Kidney epithelial cell (primary cell): ENCODE results near the gene TSPAN31. TPM values are rescaled to one million over a fixed set of nuclear protein-coding genes. Genes with fewer than 3 reads are reported as not detected.
A peak's percentile ranks its signal among the peaks of the same experiment; 100 is the strongest.

ENCODE experiments used
- DNase-seq: peaks from one replicate; pipeline ENCODE4 v3.0.0-alpha.2; 2010; ENCODE audit warnings: low read depth
- H3K27me3 ChIP-seq: 2 replicates; pipeline ENCODE4 v1.6.0; 2011; ENCODE audit warnings: low read length; ENCODE audit not compliant: control insufficient read depth, insufficient read depth
- H3K36me3 ChIP-seq: 2 replicates; pipeline ENCODE4 v1.5.1; 2011; ENCODE audit warnings: low read length; ENCODE audit not compliant: control insufficient read depth, insufficient read depth
- H3K4me3 ChIP-seq: 2 replicates; pipeline ENCODE4 v1.5.1; 2011; ENCODE audit warnings: low read depth, mild to moderate bottlenecking, control low read depth, low read length
- CTCF ChIP-seq: IDR thresholded peaks from 2 replicates; pipeline ENCODE4 v1.5.1; 2011; ENCODE audit warnings: mild to moderate bottlenecking, moderate library complexity, low read length, control low read depth, inconsistent platforms; ENCODE audit not compliant: insufficient read depth, poor library complexity, severe bottlenecking
- total RNA-seq: library from RNA; depleted of rRNA; stranded (reverse); fragments of >200 nt; gene quantifications from 2 replicates; pipeline ENCODE4 v1.2.3, GENCODE V29; 2015

TSPAN31 gene
- total RNA-seq, 1 donor from 2014 or later: 77.1 TPM

- no peak for TF ChIP-seq CTCF
These were observed 3.4 kb upstream of the TSPAN31 start for GRCh38 chr12:57741413-57741789.

GRCh38 chr12:57741844-57742738 is 2.7 kb upstream of the TSPAN31 start:
- no peak overlapping the region for H3K4me3 ChIP-seq
- H3K27me3 ChIP-seq: peaks cover 48% of the 10 kb centered on the region
- no peak for DNase-seq
- H3K36me3 ChIP-seq: no peaks in the 10 kb centered on the region
- peak; percentile 8 for TF ChIP-seq CTCF

More at GRCh38 chr12:57741413-57741789, 3.4 kb upstream of the TSPAN31 start:
- H3K27me3 ChIP-seq: peaks cover 55% of the 10 kb centered on the region
- no peak overlapping the region for H3K4me3 ChIP-seq
- no peaks in the 10 kb centered on the region for H3K36me3 ChIP-seq
- DNase-seq: no peak

- no peak for TF ChIP-seq CTCF
- no peak for DNase-seq
- H3K27me3 ChIP-seq: peaks cover 33% of the 10 kb centered on the region
- H3K36me3 ChIP-seq: peaks cover 1% of the 10 kb centered on the region
- H3K4me3 ChIP-seq: no peak overlapping the region
These were observed 1.1 kb upstream of the TSPAN31 start for GRCh38 chr12:57743769-57744168.

GRCh38 chr12:57744194-57744776 is 554 bp upstream of the TSPAN31 start:
- H3K36me3 ChIP-seq: peaks cover 2% of the 10 kb centered on the region
- TF ChIP-seq CTCF: no peak
- peak overlapping the region; percentile 86 for H3K4me3 ChIP-seq
- DNase-seq: no peak
- peaks cover 28% of the 10 kb centered on the region for H3K27me3 ChIP-seq

GRCh38 chr12:57745485-57745881 is 644 bp downstream of the TSPAN31 start:
- Histone ChIP-seq H3K4me3 (peak overlapping the region; percentile 86), H3K36me3 (peaks cover 2% of the 10 kb centered on the region), H3K27me3 (peaks cover 16% of the 10 kb centered on the region)
- no peak for DNase-seq
- TF ChIP-seq CTCF: no peak

GRCh38 chr12:57746025-57746424 is 1.2 kb downstream of the TSPAN31 start:
- TF ChIP-seq CTCF: no peak
- no peak for DNase-seq
- H3K27me3 ChIP-seq: peaks cover 11% of the 10 kb centered on the region
- no peak overlapping the region for H3K4me3 ChIP-seq
- H3K36me3 ChIP-seq: peaks cover 2% of the 10 kb centered on the region
